Colonic mucosa (tissue), 4 donors: Measurements from ENCODE around the gene ATP13A3. TPM values are rescaled to one million over a fixed set of nuclear protein-coding genes. Genes with fewer than 3 reads are reported as not detected.

Experiments
- DNase-seq: peaks from one replicate; pipeline ENCODE4 v3.0.0-alpha.2; 2020
- H3K27ac ChIP-seq: fragments of 200-600 bp; one replicate; pipeline ENCODE4 v1.8.0; 2021
- H3K27me3 ChIP-seq: fragments of 200-600 bp; one replicate; pipeline ENCODE4 v1.8.0; 2021
- H3K36me3 ChIP-seq: fragments of 200-600 bp; one replicate; pipeline ENCODE4 v1.8.0; 2021
- H3K4me1 ChIP-seq: fragments of 200-600 bp; one replicate; pipeline ENCODE4 v1.8.0; 2021; ENCODE audit warnings: mild to moderate bottlenecking
- H3K4me3 ChIP-seq: fragments of 200-600 bp; one replicate; pipeline ENCODE4 v1.8.0; 2021
- H3K9ac ChIP-seq, 2 donors: one replicate each; pipeline ENCODE4 v1.7.0; 2013; ENCODE audit warnings: control low read depth in 2 of 2, low read depth in 2 of 2, low read length in 2 of 2
- H3K9me3 ChIP-seq: fragments of 200-600 bp; one replicate; pipeline ENCODE4 v1.8.0; 2021
- CTCF ChIP-seq: fragments of 200-600 bp; IDR thresholded peaks from one replicate; pipeline ENCODE4 v1.8.0; 2022; ENCODE audit warnings: antibody characterized with exemption, mild to moderate bottlenecking
- intact Hi-C: fragments of 100-400 bp; cut with DNase I; formaldehyde crosslinking; loops from one replicate; pipeline ENCODE4 v1.14.1; 2022
- total RNA-seq, 2 donors: library from RNA; stranded (reverse); fragmentation: NEBNext Ultra II Directional in 1 of 2; extraction: Animal tissue kit (Norgen Biotek cat#: 25700) in 1 of 2; gene quantifications; one replicate each; pipeline ENCODE4 v1.2.1, GENCODE V29; 2021
- donor health status: healthy.
- donor health status: DM: no; HTN: no; CAD: no.
- donor health status: DM: no; HTN: no; CAD: no.

Gene ATP13A3
- total RNA-seq, 2 donors from 2014 or later = 86.0 to 89.8 TPM

- Histone ChIP-seq H3K4me1 (no peaks in the 10 kb centered on the region), H3K27ac (no peak overlapping the region), H3K4me3 (no peak overlapping the region), H3K9ac (no peak overlapping the region), H3K27me3 (no peaks in the 10 kb centered on the region), H3K36me3 (no peaks in the 10 kb centered on the region), H3K9me3 (no peaks in the 10 kb centered on the region)
- intact Hi-C loops = no loop called here
- no peak for DNase-seq
- TF ChIP-seq CTCF = no peak
Measured at GRCh38 chr3:194380326-194380725, 106.5 kb downstream of the ATP13A3 start.

- no peak overlapping the region for H3K27ac ChIP-seq
- intact Hi-C loops = no loop called here
- no peaks in the 10 kb centered on the region for H3K27me3 ChIP-seq
- no peaks in the 10 kb centered on the region for H3K36me3 ChIP-seq
- no peak overlapping the region for H3K4me3 ChIP-seq
- TF ChIP-seq CTCF = no peak
- no peak for DNase-seq
- no peak overlapping the region for H3K9ac ChIP-seq
- H3K4me1 ChIP-seq = no peaks in the 10 kb centered on the region
- no peaks in the 10 kb centered on the region for H3K9me3 ChIP-seq
Measured at GRCh38 chr3:194379651-194380050, 107.2 kb downstream of the ATP13A3 start.

GRCh38 chr3:194379231-194379630 is 107.6 kb downstream of the ATP13A3 start:
- TF ChIP-seq CTCF = no peak
- intact Hi-C loops = no loop called here
- no peaks in the 10 kb centered on the region for H3K36me3 ChIP-seq
- H3K27ac ChIP-seq = no peak overlapping the region
- H3K9ac ChIP-seq = no peak overlapping the region
- H3K4me1 ChIP-seq = no peaks in the 10 kb centered on the region
- H3K9me3 ChIP-seq = no peaks in the 10 kb centered on the region
- H3K4me3 ChIP-seq = no peak overlapping the region
- no peak for DNase-seq
- H3K27me3 ChIP-seq = no peaks in the 10 kb centered on the region

GRCh38 chr3:194377708-194378107 is 109.1 kb downstream of the ATP13A3 start:
- Histone ChIP-seq H3K9me3 (no peaks in the 10 kb centered on the region), H3K27me3 (no peaks in the 10 kb centered on the region), H3K36me3 (no peaks in the 10 kb centered on the region), H3K4me3 (no peak overlapping the region), H3K4me1 (no peaks in the 10 kb centered on the region), H3K9ac (no peak overlapping the region), H3K27ac (no peak overlapping the region)
- no peak for DNase-seq
- no peak for TF ChIP-seq CTCF
- intact Hi-C loops = no loop called here

- TF ChIP-seq CTCF = no peak
- H3K27ac ChIP-seq = no peak overlapping the region
- H3K27me3 ChIP-seq = no peaks in the 10 kb centered on the region
- intact Hi-C loops = no loop called here
- H3K36me3 ChIP-seq = no peaks in the 10 kb centered on the region
- H3K4me1 ChIP-seq = no peaks in the 10 kb centered on the region
- no peak for DNase-seq
- H3K9ac ChIP-seq = no peak overlapping the region
- H3K4me3 ChIP-seq = no peak overlapping the region
- no peaks in the 10 kb centered on the region for H3K9me3 ChIP-seq
Measured at GRCh38 chr3:194376241-194376560, 110.6 kb downstream of the ATP13A3 start.
